ENCODE measurements around the gene CAMKMT. TPM values are rescaled to one million over a fixed set of nuclear protein-coding genes. Genes with fewer than 3 reads are reported as not detected.

Gene CAMKMT
- total RNA-seq, 4 donors from 2014 or later, result 2.9 to 18.8 (median 11.2) TPM

GRCh38 chr2:44547718-44548117 lies 186.0 kb downstream of the CAMKMT start:
- H3K27me3 ChIP-seq, result no peaks in the 10 kb centered on the region
- TF ChIP-seq CTCF (IDR thresholded peaks at IDR 0.05) (no peak), POLR2A (IDR thresholded peaks at IDR 0.05) (no peak)
- DNase-seq, result no peak
- H3K36me3 ChIP-seq, result no peaks in the 10 kb centered on the region
- H3K4me1 ChIP-seq, result no peaks in the 10 kb centered on the region
- H3K9me3 ChIP-seq, result no peaks in the 10 kb centered on the region
- H3K4me3 ChIP-seq, result no peak overlapping the region
- intact Hi-C loops (cut with DNase I; ENCODE audit: low total_unique reads), result no loop called here
- H3K27ac ChIP-seq, result no peak overlapping the region

- no peaks in the 10 kb centered on the region for H3K27me3 ChIP-seq
- no peak overlapping the region for H3K27ac ChIP-seq
- intact Hi-C loops (cut with DNase I; ENCODE audit: low total_unique reads), result no loop called here
- no peak for TF ChIP-seq CTCF (IDR thresholded peaks at IDR 0.05)
- TF ChIP-seq POLR2A (IDR thresholded peaks at IDR 0.05), result no peak
- no peaks in the 10 kb centered on the region for H3K9me3 ChIP-seq
- H3K4me1 ChIP-seq, result no peaks in the 10 kb centered on the region
- no peaks in the 10 kb centered on the region for H3K36me3 ChIP-seq
- DNase-seq, result no peak
- H3K4me3 ChIP-seq, result no peak overlapping the region
Measured at GRCh38 chr2:44548221-44549098, 186.7 kb downstream of the CAMKMT start.

- Histone ChIP-seq H3K27me3 (no peaks in the 10 kb centered on the region), H3K27ac (no peak overlapping the region), H3K9me3 (no peaks in the 10 kb centered on the region), H3K4me1 (no peaks in the 10 kb centered on the region), H3K4me3 (no peak overlapping the region), H3K36me3 (no peaks in the 10 kb centered on the region)
- intact Hi-C loops (cut with DNase I; ENCODE audit: low total_unique reads), result no loop called here
- no peak for TF ChIP-seq CTCF (IDR thresholded peaks at IDR 0.05)
- DNase-seq, result no peak
Measured at GRCh38 chr2:44549099-44549471, 187.3 kb downstream of the CAMKMT start.

GRCh38 chr2:44549856-44550255 lies 188.1 kb downstream of the CAMKMT start:
- intact Hi-C loops (cut with DNase I; ENCODE audit: low total_unique reads), result no loop called here
- DNase-seq, result no peak
- no peak for TF ChIP-seq POLR2A (IDR thresholded peaks at IDR 0.05)
- no peak for TF ChIP-seq CTCF (IDR thresholded peaks at IDR 0.05)
- H3K27ac ChIP-seq, result no peak overlapping the region
- H3K27me3 ChIP-seq, result no peaks in the 10 kb centered on the region
- H3K36me3 ChIP-seq, result no peaks in the 10 kb centered on the region
- no peaks in the 10 kb centered on the region for H3K9me3 ChIP-seq
- no peak overlapping the region for H3K4me3 ChIP-seq
- H3K4me1 ChIP-seq, result no peaks in the 10 kb centered on the region

- H3K36me3 ChIP-seq, result no peaks in the 10 kb centered on the region
- H3K4me3 ChIP-seq, result no peak overlapping the region
- H3K9me3 ChIP-seq, result no peaks in the 10 kb centered on the region
- H3K4me1 ChIP-seq, result no peaks in the 10 kb centered on the region
- TF ChIP-seq CTCF (IDR thresholded peaks at IDR 0.05) (no peak), POLR2A (IDR thresholded peaks at IDR 0.05) (no peak)
- DNase-seq, result no peak
- intact Hi-C loops (cut with DNase I; ENCODE audit: low total_unique reads), result no loop called here
- H3K27me3 ChIP-seq, result no peaks in the 10 kb centered on the region
- H3K27ac ChIP-seq, result no peak overlapping the region
Measured at GRCh38 chr2:44550561-44550960, 188.8 kb downstream of the CAMKMT start.
